K562 (cell line): ENCODE data around the gene PRPF18. TPM values are rescaled to one million over a fixed set of nuclear protein-coding genes. Genes with fewer than 3 reads are reported as not detected.

Source experiments
- ATAC-seq: fragments of 200-7000 bp; cut with Tn5 transposase; 3 replicates; pipeline ENCODE4 v1.9.1; 2020; ENCODE audit warnings: moderate library complexity
- BruUV-seq: library from RNA; stranded (reverse); fragments of 400-500 nt; replicated peaks from 2 replicates; lab custom pipeline; 2021; lab: Mats Ljungman, UMichigan
- CTCF ChIA-PET: fragments of 300-600 bp; formaldehyde crosslinking; extraction: SDS; loops from one replicate; lab custom pipeline; 2021; ENCODE audit warnings: low intra/inter-chr PET ratio; lab: Yijun Ruan, JAX
- POLR2A ChIA-PET: fragments of 300-600, 350-650 bp; sonication (Branson Sonifier 250); formaldehyde crosslinking; extraction: SDS; loops from one replicate; lab custom pipeline; 2021; ENCODE audit warnings: antibody characterized with exemption, inconsistent platforms; lab: Yijun Ruan, JAX
- DNase-seq, 4 experiments: peaks; one replicate each; pipeline versions ENCODE4 v3.0.0 to v3.0.0-alpha.2; 2011 to 2018; ENCODE audit warnings: low spot score in 3 of 4, mixed read lengths in 3 of 4; ENCODE audit errors: extremely low read depth in 1 of 4
- FAIRE-seq: peaks from 2 replicates; lab custom pipeline; 2011; peaks lifted over from hg19 to GRCh38; lab: Jason Lieb, UNC
- H2AFZ ChIP-seq: 2 replicates; pipeline ENCODE4 v1.6.0; 2011; ENCODE audit warnings: low read depth, low read length, control low read depth, inconsistent platforms
- H3K27ac ChIP-seq: fragments of 200-600 bp; 3 replicates; pipeline ENCODE4 v1.8.0; 2011; ENCODE audit warnings: low read depth, mild to moderate bottlenecking, control low read depth, inconsistent platforms, low read length, moderate library complexity, mixed read lengths; ENCODE audit errors: extremely low read depth
- H3K27me3 ChIP-seq, 2 experiments: fragments of 300-600 bp in 1 of 2; 2 replicates in 1 of 2; 3 replicates in 1 of 2; pipeline versions ENCODE4 v1.6.0 to v1.8.0; 2011; ENCODE audit warnings: inconsistent platforms in 2 of 2, low read length in 2 of 2, mild to moderate bottlenecking in 1 of 2, mixed read lengths in 1 of 2, moderate library complexity in 1 of 2; ENCODE audit not compliant: control insufficient read depth in 2 of 2, insufficient read depth in 2 of 2
- H3K36me3 ChIP-seq: fragments of 300-600 bp; 3 replicates; pipeline ENCODE4 v1.8.0; 2011; ENCODE audit warnings: mild to moderate bottlenecking, low read length, inconsistent platforms; ENCODE audit not compliant: control insufficient read depth, insufficient read depth
- H3K4me1 ChIP-seq, 2 experiments: fragments of 200-600 bp in 1 of 2; replicated peaks in 1 of 2; 2 replicates in 1 of 2; 3 replicates in 1 of 2; pipeline versions ENCODE4 v1.5.1 to v1.8.0; 2011; ENCODE audit warnings: inconsistent platforms in 2 of 2, low read length in 2 of 2, mild to moderate bottlenecking in 1 of 2, mixed read lengths in 1 of 2, moderate library complexity in 1 of 2; ENCODE audit not compliant: control insufficient read depth in 2 of 2, insufficient read depth in 2 of 2
- H3K4me2 ChIP-seq: 2 replicates; pipeline ENCODE4 v1.6.1; 2011; ENCODE audit warnings: low read length, control low read depth, inconsistent platforms, mixed read lengths; ENCODE audit not compliant: insufficient read depth
- H3K4me3 ChIP-seq: fragments of 200-600 bp; sonication (generic), shearing (Covaris generic); 2 replicates; pipeline ENCODE4 v1.5.1; 2016; ENCODE audit warnings: control low read depth, inconsistent platforms
- H3K79me2 ChIP-seq: fragments of 200-600 bp; 3 replicates; pipeline ENCODE4 v1.8.0; 2011; ENCODE audit warnings: low read length, inconsistent platforms; ENCODE audit not compliant: control insufficient read depth, insufficient read depth
- H3K9ac ChIP-seq, 2 experiments: 2 replicates each; pipeline versions ENCODE4 v1.6.0 to v1.6.1; 2011; ENCODE audit warnings: low read depth in 2 of 2, low read length in 2 of 2, control low read depth in 1 of 2, inconsistent platforms in 1 of 2, mild to moderate bottlenecking in 1 of 2, mixed read lengths in 1 of 2; ENCODE audit not compliant: insufficient read depth in 1 of 2
- H3K9me1 ChIP-seq: one replicate; pipeline ENCODE4 v1.6.0; 2011; ENCODE audit warnings: inconsistent platforms, mild to moderate bottlenecking, low read length, moderate library complexity; ENCODE audit not compliant: control insufficient read depth, insufficient read depth
- H3K9me3 ChIP-seq: replicated peaks from 2 replicates; pipeline ENCODE4 v1.5.1; 2011; ENCODE audit warnings: low read depth, low read length, inconsistent platforms; ENCODE audit not compliant: control insufficient read depth, insufficient read depth
- H4K20me1 ChIP-seq: replicated peaks from 2 replicates; pipeline ENCODE4 v1.6.1; 2011; ENCODE audit warnings: low read length, inconsistent platforms, mixed read lengths; ENCODE audit not compliant: control insufficient read depth, insufficient read depth
- CHD2 ChIP-seq: IDR thresholded peaks from 2 replicates; pipeline ENCODE4 v1.6.1; 2011; ENCODE audit warnings: low read depth, low read length
- CXXC5 ChIP-seq: fragments of 250-450 bp; sonication (Bioruptor Pico); IDR thresholded peaks from 2 replicates; pipeline ENCODE4 v1.8.0; 2022; ENCODE audit warnings: inconsistent platforms, mild to moderate bottlenecking, moderate library complexity
- FOS ChIP-seq: IDR thresholded peaks from 3 replicates; pipeline ENCODE4 v1.6.1; 2011; ENCODE audit not compliant: insufficient read length; ENCODE audit errors: extremely low read depth
- FOXK1 ChIP-seq: sonication (generic); formaldehyde crosslinking; IDR thresholded peaks from 2 replicates; pipeline ENCODE4 v1.8.0; 2022; ENCODE audit warnings: missing genetic modification reagents, mild to moderate bottlenecking, borderline replicate concordance
- JUNB ChIP-seq: fragments of 450-650 bp; formaldehyde crosslinking; conservative IDR thresholded peaks from 2 replicates; pipeline ENCODE4 v1.4.0; 2020; ENCODE audit warnings: mild to moderate bottlenecking
- MCM7 ChIP-seq, 2 experiments: fragments of 450-650 bp; IDR thresholded peaks; 2 replicates each; pipeline ENCODE4 v1.6.1; 2016 to 2018
- NFIX ChIP-seq: fragments of 250-450 bp; sonication (Bioruptor Pico); IDR thresholded peaks from 2 replicates; pipeline ENCODE4 v1.4.0; 2020; ENCODE audit warnings: low read depth, mild to moderate bottlenecking, moderate library complexity
- NFYB ChIP-seq: IDR thresholded peaks from 2 replicates; pipeline ENCODE4 v1.6.1; 2011; ENCODE audit warnings: mild to moderate bottlenecking, moderate library complexity; ENCODE audit not compliant: insufficient read length; ENCODE audit errors: extremely low read depth
- SRSF3 ChIP-seq: fragments of 200-400 bp; formaldehyde crosslinking; IDR thresholded peaks from 2 replicates; pipeline ENCODE4 v1.6.1; 2016; ENCODE audit warnings: mild to moderate bottlenecking, low read length, moderate library complexity; ENCODE audit not compliant: insufficient read depth
- ZBTB17 ChIP-seq: fragments of 450-650 bp; formaldehyde crosslinking; IDR thresholded peaks from 2 replicates; pipeline ENCODE4 v1.4.0; 2020; ENCODE audit warnings: mild to moderate bottlenecking
- ZFP1 ChIP-seq: fragments of 450-650 bp; formaldehyde crosslinking; IDR thresholded peaks from 2 replicates; pipeline ENCODE4 v1.4.0; 2020; ENCODE audit warnings: mild to moderate bottlenecking, mixed read lengths
- ZNF324 ChIP-seq: fragments of 250-450 bp; sonication (Bioruptor Pico); IDR thresholded peaks from 2 replicates; pipeline ENCODE4 v1.4.0; 2020; ENCODE audit warnings: mild to moderate bottlenecking
- ZNF445 ChIP-seq: fragments of 250-450 bp; sonication (Bioruptor Pico); IDR thresholded peaks from 2 replicates; pipeline ENCODE4 v1.4.0; 2020; ENCODE audit warnings: low read depth, mild to moderate bottlenecking, moderate library complexity
- ZNF551 ChIP-seq: fragments of 250-450 bp; sonication (Bioruptor Pico); IDR thresholded peaks from 2 replicates; pipeline ENCODE4 v1.5.0; 2021; ENCODE audit warnings: mild to moderate bottlenecking, moderate library complexity
- WGBS: fragments of 100-300 bp; shearing (Covaris generic); methylation state at CpG from one replicate; pipeline ENCODE4 v1.1.6; 2016; ENCODE audit warnings: low coverage, mixed read lengths; ENCODE audit not compliant: insufficient coverage; ENCODE audit errors: missing lambda C conversion rate; 5-methylcytosine and 5-hydroxymethylcytosine counted together
- in situ Hi-C: fragments of 300-500 bp; cut with MboI; formaldehyde crosslinking; loops from 4 replicates; pipeline ENCODE4 v1.15.0; 2018; ENCODE audit warnings: inconsistent platforms, mixed read lengths
- intact Hi-C: fragments of 100-400 bp; cut with micrococcal nuclease; formaldehyde crosslinking; loops from 2 replicates; pipeline ENCODE4 v1.14.2; 2022
- polyA plus RNA-seq, 8 experiments: library from polyadenylated mRNA; depleted of rRNA in 4 of 8; stranded (reverse) in 5 of 8; unstranded in 3 of 8; fragments of >200 nt; fragmentation: Nextera tagmentation in 2 of 8; fragmentation: Illumina TruSeq in 1 of 8; extraction: Ambion mirVana in 2 of 8; extraction: Trizol in 1 of 8; gene quantifications; 2 replicates each; pipeline versions ENCODE4 v1.2.1 to v1.2.3, GENCODE V29; 2011 to 2014; ENCODE audit warnings: inconsistent platforms in 1 of 8, missing spikeins in 1 of 8
- total RNA-seq, 7 experiments: library from RNA; depleted of rRNA in 6 of 7; stranded (reverse); fragments of >200 nt in 6 of 7; fragmentation: Illumina TruSeq in 2 of 7; extraction: Trizol in 2 of 7; gene quantifications; 2 replicates each; pipeline versions ENCODE4 v1.2.1 to v1.2.3, GENCODE V29; 2011 to 2021; ENCODE audit warnings: low replicate concordance in 1 of 7
- TF ChIP-seq, protein P1 (sequence below): fragments of 250-450 bp; sonication (Bioruptor Pico); IDR thresholded peaks from 2 replicates; pipeline ENCODE4 v1.8.0; 2022; ENCODE audit warnings: inconsistent platforms, mild to moderate bottlenecking, moderate library complexity, borderline replicate concordance
- TF ChIP-seq, protein P2 (sequence below): IDR thresholded peaks from 3 replicates; pipeline ENCODE4 v1.6.1; 2011; ENCODE audit warnings: borderline replicate concordance, mild to moderate bottlenecking, moderate library complexity; ENCODE audit not compliant: insufficient read length; ENCODE audit errors: extremely low read depth

The PRPF18 gene
- total and polyA plus RNA-seq, 9 of the 15 experiments (the other 6 are each of a cell fraction or from before 2014, with no cell fraction given), result 14.0 to 30.6 (median 23.1) TPM

DNA sequence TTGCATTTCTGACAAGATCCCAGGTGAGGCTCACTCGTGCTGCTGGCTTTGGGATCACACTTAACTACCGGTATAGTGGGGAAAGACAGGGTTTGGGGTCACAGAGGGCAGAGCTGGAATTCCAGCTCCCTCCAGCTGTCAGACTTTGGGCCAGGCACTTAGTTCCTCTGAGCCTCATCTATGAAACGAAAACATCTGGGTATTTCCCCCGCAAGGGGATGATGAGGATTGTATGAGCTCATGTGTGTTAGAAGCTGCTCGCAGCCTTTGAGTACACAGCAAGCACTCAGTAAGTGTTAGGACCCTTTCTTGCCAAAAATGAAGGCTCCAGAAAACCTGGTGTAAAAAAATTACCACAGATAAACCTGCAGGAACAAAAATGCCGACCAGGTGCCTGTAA, 66.1 kb downstream of the PRPF18 start:
- ChIA-PET POLR2A (interaction anchor here (1.7 kb wide), 1 partner anchor 13 kb away, joined by 7 read pairs; no protein-coding TSS in a partner anchor), CTCF (interaction anchor here (1.0 kb wide), 1 partner anchor 127 kb away, joined by 4 read pairs; no protein-coding TSS in a partner anchor)
- Histone ChIP-seq H3K27me3 (no peaks in the 10 kb centered on the region), H3K4me2 (no peak overlapping the region), H3K27ac (no peak overlapping the region), H3K4me1 (no peaks in the 10 kb centered on the region), H4K20me1 (no peaks in the 10 kb centered on the region), H2AFZ (no peak overlapping the region), H3K36me3 (0 out of 3 replicates have a peak, but pooled peaks cover 5% of the 10 kb centered on the region), H3K9me3 (no peaks in the 10 kb centered on the region), H3K9me1 (peaks cover 4% of the 10 kb centered on the region), H3K79me2 (no peaks in the 10 kb centered on the region), H3K4me3 (no peak overlapping the region), H3K9ac (no peak overlapping the region)
- FAIRE-seq, result no peak
- no TSS peak for BruUV-seq
- ATAC-seq, result no peak
- intact Hi-C loops (no loop called here), in situ Hi-C loops (loop anchor here (5.0 kb wide), 1 partner anchor 114 kb away; no protein-coding TSS in a partner anchor)
- WGBS, result 54% methylated on average over 6 of the region's 6 CpGs
- no peak for TF ChIP-seq FOXK1 (CRISPR knock-in tag)
- TF ChIP-seq CXXC5 (CRISPR knock-in tag), result no peak
- no peak for TF ChIP-seq ZNF445 (CRISPR knock-in tag)
- TF ChIP-seq SRSF3, result no peak
- TF ChIP-seq, protein P1, sequence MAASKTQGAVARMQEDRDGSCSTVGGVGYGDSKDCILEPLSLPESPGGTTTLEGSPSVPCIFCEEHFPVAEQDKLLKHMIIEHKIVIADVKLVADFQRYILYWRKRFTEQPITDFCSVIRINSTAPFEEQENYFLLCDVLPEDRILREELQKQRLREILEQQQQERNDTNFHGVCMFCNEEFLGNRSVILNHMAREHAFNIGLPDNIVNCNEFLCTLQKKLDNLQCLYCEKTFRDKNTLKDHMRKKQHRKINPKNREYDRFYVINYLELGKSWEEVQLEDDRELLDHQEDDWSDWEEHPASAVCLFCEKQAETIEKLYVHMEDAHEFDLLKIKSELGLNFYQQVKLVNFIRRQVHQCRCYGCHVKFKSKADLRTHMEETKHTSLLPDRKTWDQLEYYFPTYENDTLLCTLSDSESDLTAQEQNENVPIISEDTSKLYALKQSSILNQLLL, result no peak
- no peak for TF ChIP-seq ZFP1 (CRISPR knock-in tag)
- TF ChIP-seq ZNF551 (CRISPR knock-in tag), result no peak
- no peak for TF ChIP-seq NFYB
- no peak for TF ChIP-seq MCM7 (IDR thresholded peaks at IDR 0.05)
- TF ChIP-seq NFIX (CRISPR knock-in tag), result no peak
- no peak for TF ChIP-seq ZBTB17 (CRISPR knock-in tag)
- TF ChIP-seq FOS, result no peak
- TF ChIP-seq, protein P2, sequence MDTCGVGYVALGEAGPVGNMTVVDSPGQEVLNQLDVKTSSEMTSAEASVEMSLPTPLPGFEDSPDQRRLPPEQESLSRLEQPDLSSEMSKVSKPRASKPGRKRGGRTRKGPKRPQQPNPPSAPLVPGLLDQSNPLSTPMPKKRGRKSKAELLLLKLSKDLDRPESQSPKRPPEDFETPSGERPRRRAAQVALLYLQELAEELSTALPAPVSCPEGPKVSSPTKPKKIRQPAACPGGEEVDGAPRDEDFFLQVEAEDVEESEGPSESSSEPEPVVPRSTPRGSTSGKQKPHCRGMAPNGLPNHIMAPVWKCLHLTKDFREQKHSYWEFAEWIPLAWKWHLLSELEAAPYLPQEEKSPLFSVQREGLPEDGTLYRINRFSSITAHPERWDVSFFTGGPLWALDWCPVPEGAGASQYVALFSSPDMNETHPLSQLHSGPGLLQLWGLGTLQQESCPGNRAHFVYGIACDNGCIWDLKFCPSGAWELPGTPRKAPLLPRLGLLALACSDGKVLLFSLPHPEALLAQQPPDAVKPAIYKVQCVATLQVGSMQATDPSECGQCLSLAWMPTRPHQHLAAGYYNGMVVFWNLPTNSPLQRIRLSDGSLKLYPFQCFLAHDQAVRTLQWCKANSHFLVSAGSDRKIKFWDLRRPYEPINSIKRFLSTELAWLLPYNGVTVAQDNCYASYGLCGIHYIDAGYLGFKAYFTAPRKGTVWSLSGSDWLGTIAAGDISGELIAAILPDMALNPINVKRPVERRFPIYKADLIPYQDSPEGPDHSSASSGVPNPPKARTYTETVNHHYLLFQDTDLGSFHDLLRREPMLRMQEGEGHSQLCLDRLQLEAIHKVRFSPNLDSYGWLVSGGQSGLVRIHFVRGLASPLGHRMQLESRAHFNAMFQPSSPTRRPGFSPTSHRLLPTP, result no peak
- TF ChIP-seq JUNB (CRISPR knock-in tag), result no peak
- no peak for TF ChIP-seq ZNF324 (CRISPR knock-in tag)
- no peak for TF ChIP-seq CHD2
- TF ChIP-seq, all 486 proteins: peak for 0
- DNase-seq, result no peak
